ENCODE data around the gene FZD2.
"Not testable (repeated sequence)": the region's sequence is repeated elsewhere in the genome, so short reads cannot be mapped to it uniquely, and the experiment has no call there.

Gene FZD2

DNA sequence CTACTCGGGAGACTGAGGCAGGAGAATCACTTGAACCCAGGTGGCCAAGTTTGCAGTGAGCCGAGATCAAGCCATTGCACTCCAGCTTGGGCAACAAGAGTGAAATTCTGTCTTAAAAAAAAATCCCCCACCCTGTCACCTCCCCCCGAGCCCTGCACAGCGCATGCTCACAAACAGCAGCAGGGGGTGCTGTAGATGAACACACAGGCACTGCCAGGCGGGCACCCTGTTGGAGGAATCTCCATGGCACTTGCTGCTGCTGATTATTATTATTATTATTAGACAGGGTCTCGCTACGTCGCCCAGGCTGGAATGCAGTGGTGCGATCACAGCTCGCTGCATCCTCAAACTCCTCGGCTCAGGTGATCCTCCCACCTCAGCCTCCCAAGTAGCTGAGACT is 24.6 kb downstream of the FZD2 start:
- Mint-ChIP-seq H3K9me3 (no peaks in the 10 kb centered on the region), H3K27ac (no peak overlapping the region), H3K36me3 (ENCODE audit: low read depth) (no peaks in the 10 kb centered on the region), H3K27me3 (ENCODE audit: low read depth) (peaks cover 26% of the 10 kb centered on the region), H3K4me3 (no peak overlapping the region), H3K4me1 (ENCODE audit: low read depth) (no peaks in the 10 kb centered on the region)
- no peak for DNase-seq (ENCODE audit: low spot score)

DNA sequence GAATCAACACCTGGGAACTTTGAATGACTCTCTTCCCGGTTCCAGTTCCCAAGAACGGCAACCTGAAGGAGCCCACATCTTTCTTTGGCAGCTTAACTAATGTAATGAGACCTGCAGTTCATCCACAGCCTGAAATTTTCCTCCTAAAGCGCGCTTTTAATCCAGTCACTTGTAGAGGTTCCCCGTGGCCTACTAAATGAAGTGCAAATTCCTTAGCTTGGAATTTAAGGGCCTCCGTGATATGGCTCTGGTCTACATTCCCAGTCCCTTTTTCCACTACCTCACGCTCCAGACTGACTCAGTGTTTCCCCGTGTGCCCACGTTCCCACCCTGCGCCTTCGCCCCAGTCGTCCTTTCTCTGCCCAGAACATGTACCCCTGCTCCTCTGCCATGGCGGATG is 27.2 kb downstream of the FZD2 start:
- Mint-ChIP-seq H3K36me3 (ENCODE audit: low read depth) (no peaks in the 10 kb centered on the region), H3K9me3 (no peaks in the 10 kb centered on the region), H3K4me1 (ENCODE audit: low read depth) (no peaks in the 10 kb centered on the region), H3K4me3 (no peak overlapping the region), H3K27me3 (ENCODE audit: low read depth) (peaks cover 18% of the 10 kb centered on the region), H3K27ac (no peak overlapping the region)
- DNase-seq (ENCODE audit: low spot score): no peak

- no peak for DNase-seq (ENCODE audit: low spot score)
- no peaks in the 10 kb centered on the region for H3K36me3 Mint-ChIP-seq (ENCODE audit: low read depth)
- no peak overlapping the region for H3K27ac Mint-ChIP-seq
- peaks cover 12% of the 10 kb centered on the region for H3K27me3 Mint-ChIP-seq (ENCODE audit: low read depth)
- H3K9me3 Mint-ChIP-seq: no peaks in the 10 kb centered on the region
- no peak overlapping the region for H3K4me3 Mint-ChIP-seq
- no peaks in the 10 kb centered on the region for H3K4me1 Mint-ChIP-seq (ENCODE audit: low read depth)
These were observed 28.0 kb downstream of the FZD2 start for GRCh38 chr17:44585315-44585714.

DNA sequence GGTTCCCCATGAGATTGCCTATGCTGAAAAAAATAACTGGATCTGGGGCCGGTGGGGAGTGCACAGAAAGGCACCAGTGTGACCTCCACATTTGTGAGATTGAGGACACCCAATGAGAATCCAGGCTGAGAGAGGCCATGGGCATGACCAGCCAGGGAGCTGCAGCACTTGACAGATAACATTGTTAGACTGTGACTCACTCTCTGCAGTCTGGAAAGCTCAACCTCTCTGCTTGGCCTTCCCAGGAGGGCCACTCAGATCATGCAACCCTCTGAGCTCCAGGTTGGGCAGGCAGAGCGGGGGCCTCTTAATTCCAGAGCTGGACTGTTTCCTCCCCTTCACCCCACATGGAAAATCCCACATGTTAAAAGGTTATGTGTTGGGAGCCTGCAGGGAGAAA is 30.1 kb downstream of the FZD2 start:
- Mint-ChIP-seq H3K4me1 (ENCODE audit: low read depth) (no peaks in the 10 kb centered on the region), H3K36me3 (ENCODE audit: low read depth) (no peaks in the 10 kb centered on the region), H3K4me3 (no peak overlapping the region), H3K9me3 (no peaks in the 10 kb centered on the region), H3K27ac (no peak overlapping the region), H3K27me3 (ENCODE audit: low read depth) (peaks cover 4% of the 10 kb centered on the region)
- no peak for DNase-seq (ENCODE audit: low spot score)

DNA sequence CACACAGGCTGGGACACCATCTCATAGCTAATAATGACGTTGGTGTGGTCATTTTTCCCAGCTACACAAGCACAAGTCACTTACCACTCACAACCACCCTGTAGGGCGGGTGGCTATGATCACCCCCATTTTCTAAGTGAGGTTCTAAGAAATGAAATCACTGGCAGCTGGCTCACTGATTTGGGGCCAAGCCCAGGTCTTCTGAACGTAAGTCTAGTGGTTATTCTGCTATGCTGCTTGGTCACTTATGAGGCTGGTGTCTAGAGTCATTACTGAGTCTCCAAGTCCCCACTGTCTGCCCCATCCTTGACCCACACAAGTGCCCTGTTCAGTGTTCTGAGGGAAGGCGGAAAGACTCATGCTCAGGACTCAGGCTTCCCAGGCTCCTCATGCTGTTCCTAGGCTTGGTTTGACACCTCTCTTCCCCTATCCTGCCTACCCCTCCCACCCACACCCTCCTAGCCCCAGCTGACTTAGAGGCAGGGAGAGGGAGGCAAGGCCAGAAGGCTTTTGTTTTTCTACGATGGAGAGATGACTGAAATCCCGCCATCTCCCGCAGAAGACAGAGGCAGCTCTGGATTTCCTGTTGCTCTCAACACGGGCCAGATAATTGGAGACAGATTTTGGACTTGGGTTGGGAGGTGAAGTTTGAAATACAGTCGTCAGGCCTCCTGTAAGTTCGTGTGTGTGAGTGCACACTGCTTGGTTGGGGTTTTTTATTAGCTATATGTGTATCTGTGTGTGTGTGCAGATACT is 32.2 kb downstream of the FZD2 start:
- no peaks in the 10 kb centered on the region for H3K36me3 Mint-ChIP-seq (ENCODE audit: low read depth)
- no peak overlapping the region for H3K27ac Mint-ChIP-seq
- H3K9me3 Mint-ChIP-seq: no peaks in the 10 kb centered on the region
- no peaks in the 10 kb centered on the region for H3K4me1 Mint-ChIP-seq (ENCODE audit: low read depth)
- H3K4me3 Mint-ChIP-seq: no peak overlapping the region
- DNase-seq (ENCODE audit: low spot score): no peak
- H3K27me3 Mint-ChIP-seq (ENCODE audit: low read depth): peaks cover 2% of the 10 kb centered on the region

- not testable (repeated sequence) for H3K9me3 Mint-ChIP-seq; H3K27ac Mint-ChIP-seq; H3K4me3 Mint-ChIP-seq; DNase-seq (ENCODE audit: low spot score); H3K36me3 Mint-ChIP-seq (ENCODE audit: low read depth); H3K4me1 Mint-ChIP-seq (ENCODE audit: low read depth); H3K27me3 Mint-ChIP-seq (ENCODE audit: low read depth)
These were observed 32.8 kb downstream of the FZD2 start for GRCh38 chr17:44590072-44590462.

DNA sequence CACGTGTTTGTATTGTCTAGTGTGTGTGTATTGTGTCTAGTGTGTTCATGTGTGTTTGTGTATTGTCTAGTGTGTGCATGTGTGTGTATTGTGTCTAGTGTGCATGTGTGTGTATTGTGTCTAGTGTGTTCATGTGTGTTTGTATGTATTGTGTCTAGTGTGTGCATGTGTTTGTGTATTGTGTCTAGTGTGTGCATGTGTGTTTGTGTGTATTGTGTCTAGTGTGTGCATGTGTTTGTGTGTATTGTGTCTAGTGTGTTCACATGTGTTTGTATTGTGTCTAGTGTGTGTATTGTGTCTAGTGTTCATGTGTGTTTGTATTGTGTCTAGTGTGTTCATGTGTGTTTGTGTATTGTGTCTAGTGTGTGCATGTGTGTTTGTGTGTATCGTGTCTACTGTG is 33.5 kb downstream of the FZD2 start:
- not testable (repeated sequence) for DNase-seq (ENCODE audit: low spot score); H3K27me3 Mint-ChIP-seq (ENCODE audit: low read depth); H3K36me3 Mint-ChIP-seq (ENCODE audit: low read depth); H3K4me1 Mint-ChIP-seq (ENCODE audit: low read depth); H3K4me3 Mint-ChIP-seq; H3K27ac Mint-ChIP-seq; H3K9me3 Mint-ChIP-seq

GRCh38 chr17:44591206-44591605 is 33.9 kb downstream of the FZD2 start:
- Mint-ChIP-seq H3K9me3 (no peaks in the 10 kb centered on the region), H3K36me3 (ENCODE audit: low read depth) (no peaks in the 10 kb centered on the region), H3K27me3 (ENCODE audit: low read depth) (peaks cover 2% of the 10 kb centered on the region), H3K4me3 (no peak overlapping the region), H3K4me1 (ENCODE audit: low read depth) (no peaks in the 10 kb centered on the region), H3K27ac (no peak overlapping the region)
- no peak for DNase-seq (ENCODE audit: low spot score)

DNA sequence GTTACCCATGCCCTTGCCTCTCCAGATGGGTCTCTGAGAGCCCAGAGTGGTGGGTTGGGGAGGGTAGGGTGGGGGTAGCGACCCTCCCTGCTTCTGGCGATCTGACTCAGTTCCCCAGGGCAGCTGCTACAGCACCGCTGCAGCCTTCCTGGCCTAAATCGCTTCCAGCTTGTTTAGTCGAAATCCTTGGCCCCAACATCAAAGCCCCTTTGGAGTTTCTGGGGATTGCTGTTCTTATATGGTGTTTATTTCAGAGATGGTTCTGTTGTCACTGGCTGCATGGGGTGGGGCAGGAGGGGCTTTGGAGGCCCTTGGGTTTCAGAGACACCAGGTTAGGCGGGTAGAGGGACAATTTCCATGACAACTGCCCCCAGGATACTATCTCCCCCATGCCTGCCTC is 35.9 kb downstream of the FZD2 start:
- Mint-ChIP-seq H3K9me3 (no peaks in the 10 kb centered on the region), H3K36me3 (ENCODE audit: low read depth) (no peaks in the 10 kb centered on the region), H3K27me3 (ENCODE audit: low read depth) (peaks cover 2% of the 10 kb centered on the region), H3K4me1 (ENCODE audit: low read depth) (no peaks in the 10 kb centered on the region), H3K4me3 (no peak overlapping the region), H3K27ac (no peak overlapping the region)
- no peak for DNase-seq (ENCODE audit: low spot score)

DNA sequence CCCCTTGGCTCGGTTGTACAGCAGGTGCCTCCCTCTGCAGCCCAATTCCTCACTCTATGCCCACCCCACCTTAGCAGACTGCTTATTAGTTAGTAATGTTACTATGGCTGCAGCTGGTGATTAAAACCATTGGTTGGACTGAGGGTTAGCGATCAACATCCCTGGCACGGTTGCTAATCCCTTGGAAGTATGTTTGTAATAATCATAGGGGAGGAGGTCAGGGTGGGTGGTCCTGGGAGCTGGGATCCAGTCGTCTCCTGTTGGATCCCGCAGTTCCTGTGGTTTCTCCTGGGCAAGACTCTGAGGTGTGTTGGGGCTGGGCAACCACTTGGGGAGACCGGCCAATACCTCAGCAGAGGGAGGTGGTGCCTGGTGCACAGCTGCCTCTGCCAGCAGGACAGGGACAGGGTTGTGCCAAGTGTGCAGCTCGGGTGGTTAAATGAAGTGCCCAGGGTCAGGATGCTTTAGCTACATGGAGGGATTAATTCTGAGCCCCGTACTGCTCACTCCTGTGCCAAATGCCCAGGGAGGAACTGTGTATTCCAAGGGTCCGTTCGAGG is 38.0 kb downstream of the FZD2 start:
- no peak overlapping the region for H3K27ac Mint-ChIP-seq
- peaks cover 2% of the 10 kb centered on the region for H3K27me3 Mint-ChIP-seq (ENCODE audit: low read depth)
- H3K4me1 Mint-ChIP-seq (ENCODE audit: low read depth): no peaks in the 10 kb centered on the region
- H3K9me3 Mint-ChIP-seq: no peaks in the 10 kb centered on the region
- DNase-seq (ENCODE audit: low spot score): no peak
- no peak overlapping the region for H3K4me3 Mint-ChIP-seq
- no peaks in the 10 kb centered on the region for H3K36me3 Mint-ChIP-seq (ENCODE audit: low read depth)

DNA sequence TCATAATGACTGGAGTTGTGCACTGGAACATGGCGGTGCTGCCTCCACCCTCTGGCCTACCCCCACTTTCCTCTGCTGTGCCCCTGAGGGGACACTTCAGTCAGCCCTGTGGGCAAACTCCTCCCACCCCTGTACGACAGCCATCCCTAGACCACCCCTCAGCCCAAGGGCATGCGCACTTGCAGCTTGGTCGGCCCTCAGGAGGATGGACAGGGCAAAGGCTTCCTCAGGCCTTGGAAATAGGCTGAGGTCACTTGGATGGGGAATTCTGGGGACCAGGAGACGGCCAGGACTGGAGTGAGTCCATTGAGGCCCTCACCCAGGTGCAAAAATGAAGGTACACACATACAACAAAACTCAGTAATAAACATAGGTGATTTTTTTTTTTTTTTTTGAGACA is 41.0 kb downstream of the FZD2 start:
- Mint-ChIP-seq H3K4me1 (ENCODE audit: low read depth) (no peaks in the 10 kb centered on the region), H3K27me3 (ENCODE audit: low read depth) (peaks cover 8% of the 10 kb centered on the region), H3K27ac (no peak overlapping the region), H3K4me3 (no peak overlapping the region), H3K36me3 (ENCODE audit: low read depth) (no peaks in the 10 kb centered on the region), H3K9me3 (no peaks in the 10 kb centered on the region)
- DNase-seq (ENCODE audit: low spot score): no peak

DNA sequence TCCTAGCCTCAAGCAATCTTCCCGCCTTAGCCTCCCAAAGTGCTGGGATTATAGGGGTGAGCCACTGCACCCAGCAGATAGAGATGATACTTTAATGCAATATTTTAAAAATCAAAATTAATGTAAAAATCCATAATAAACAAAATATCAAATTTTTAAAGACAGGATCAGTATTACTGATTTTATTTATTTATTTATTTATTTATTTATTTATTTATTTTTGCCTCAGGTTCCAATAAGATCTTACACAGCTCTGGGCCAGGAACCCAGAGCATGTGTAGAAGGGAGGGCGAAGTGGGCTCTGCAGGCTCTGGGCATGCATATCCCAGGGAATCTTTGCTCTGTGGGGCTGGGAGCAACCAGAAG is 41.6 kb downstream of the FZD2 start:
- no peak for DNase-seq (ENCODE audit: low spot score)
- Mint-ChIP-seq H3K4me1 (ENCODE audit: low read depth) (no peaks in the 10 kb centered on the region), H3K27ac (no peak overlapping the region), H3K9me3 (no peaks in the 10 kb centered on the region), H3K36me3 (ENCODE audit: low read depth) (no peaks in the 10 kb centered on the region), H3K27me3 (ENCODE audit: low read depth) (peaks cover 8% of the 10 kb centered on the region), H3K4me3 (no peak overlapping the region)

GRCh38 chr17:44599298-44600175 is 42.3 kb downstream of the FZD2 start:
- Mint-ChIP-seq H3K9me3 (no peaks in the 10 kb centered on the region), H3K4me3 (no peak overlapping the region), H3K27me3 (ENCODE audit: low read depth) (peaks cover 8% of the 10 kb centered on the region), H3K27ac (no peak overlapping the region), H3K36me3 (ENCODE audit: low read depth) (no peaks in the 10 kb centered on the region), H3K4me1 (ENCODE audit: low read depth) (no peaks in the 10 kb centered on the region)
- no peak for DNase-seq (ENCODE audit: low spot score)

- no peaks in the 10 kb centered on the region for H3K9me3 Mint-ChIP-seq
- no peak for DNase-seq (ENCODE audit: low spot score)
- H3K4me3 Mint-ChIP-seq: no peak overlapping the region
- H3K4me1 Mint-ChIP-seq (ENCODE audit: low read depth): no peaks in the 10 kb centered on the region
- no peaks in the 10 kb centered on the region for H3K36me3 Mint-ChIP-seq (ENCODE audit: low read depth)
- H3K27me3 Mint-ChIP-seq (ENCODE audit: low read depth): peaks cover 8% of the 10 kb centered on the region
- H3K27ac Mint-ChIP-seq: no peak overlapping the region
These were observed 44.3 kb downstream of the FZD2 start for GRCh38 chr17:44601539-44601938.

All from T-helper 2 cell treated with Interferon-gamma antibody and Interleukin-4, amounts not matched to agents 5 μg/mL and 100 μg/mL, for 36 hours (primary cell).